HCT116 (cell line): ENCODE results near the gene HPGDS. TPM values are rescaled to one million over a fixed set of nuclear protein-coding genes. Genes with fewer than 3 reads are reported as not detected.

Source experiments
- ATAC-seq: fragments of 200-7000 bp; cut with Tn5 transposase; 2 replicates; pipeline ENCODE4 v1.9.1; 2020; ENCODE audit warnings: mild to moderate bottlenecking, moderate library complexity
- BruUV-seq: library from RNA; stranded (reverse); fragments of 400-500 nt; replicated peaks from 2 replicates; lab custom pipeline; 2021; lab: Mats Ljungman, UMichigan
- CTCF ChIA-PET: fragments of 300-600 bp; sonication (Branson Sonifier 250); formaldehyde crosslinking; loops from one replicate; lab custom pipeline; 2021; ENCODE audit warnings: antibody characterized with exemption; lab: Charles Lee
- POLR2A ChIA-PET: fragments of 300-600, 350-600 bp; sonication (Branson Sonifier 250); formaldehyde crosslinking; loops from one replicate; lab custom pipeline; 2021; ENCODE audit warnings: antibody characterized with exemption; lab: Charles Lee
- RAD21 ChIA-PET, 2 experiments: fragments of 300-600 bp; sonication (Branson Sonifier 250); formaldehyde crosslinking; loops; one replicate each; lab custom pipeline; 2023; ENCODE audit warnings: low total read pairs in 2 of 2; ENCODE audit not compliant: uncharacterized antibody in 2 of 2, unreplicated experiment in 2 of 2, low non-redundant PET in 1 of 2; lab: Charles Lee
- DNase-seq: peaks from one replicate; pipeline ENCODE4 v3.0.0-alpha.2; 2010; ENCODE audit warnings: low read depth, low spot score
- H2AFZ ChIP-seq: fragments of 200-600 bp; shearing (Covaris generic), sonication (generic); 2 replicates; pipeline ENCODE4 v1.6.1; 2017; ENCODE audit warnings: low read depth, mixed run types, mixed read lengths, antibody characterized with exemption, low read length; ENCODE audit not compliant: poor library complexity, severe bottlenecking
- H3K27ac ChIP-seq: 2 replicates; pipeline ENCODE4 v1.5.1; 2012; ENCODE audit warnings: low read depth, low read length
- H3K27me3 ChIP-seq: fragments of 200-600 bp; sonication (generic); 2 replicates; pipeline ENCODE4 v1.6.1; 2016; ENCODE audit warnings: mixed run types, low read length, mixed read lengths; ENCODE audit not compliant: insufficient read depth
- H3K36me3 ChIP-seq, 2 experiments: fragments of 200-500 bp in 1 of 2; fragments of 200-600 bp in 1 of 2; sonication (Bioruptor generic) in 1 of 2; sonication (generic) in 1 of 2; 2 replicates each; pipeline versions ENCODE4 v1.5.1 to v1.6.1; 2014 to 2016; ENCODE audit warnings: low read length in 2 of 2, inconsistent platforms in 1 of 2, mixed read lengths in 1 of 2, mixed run types in 1 of 2; ENCODE audit not compliant: insufficient read depth in 2 of 2, control insufficient read depth in 1 of 2
- H3K4me1 ChIP-seq, 2 experiments: fragments of 200-600 bp in 1 of 2; sonication (generic) in 1 of 2; 2 replicates each; pipeline versions ENCODE4 v1.5.1 to v1.6.1; 2012 to 2017; ENCODE audit warnings: low read length in 2 of 2, inconsistent platforms in 1 of 2, mild to moderate bottlenecking in 1 of 2, mixed read lengths in 1 of 2, mixed run types in 1 of 2, moderate library complexity in 1 of 2; ENCODE audit not compliant: insufficient read depth in 2 of 2, control insufficient read depth in 1 of 2
- H3K4me2 ChIP-seq: fragments of 200-600 bp; sonication (generic); 2 replicates; pipeline ENCODE4 v1.6.1; 2017; ENCODE audit warnings: mixed run types, low read length, mixed read lengths
- H3K4me3 ChIP-seq, 2 experiments: fragments of 200-600 bp in 1 of 2; sonication (generic) in 1 of 2; replicated peaks in 1 of 2; 2 replicates each; pipeline ENCODE4 v1.5.1; 2011 to 2016; ENCODE audit warnings: low read length in 2 of 2, control low read depth in 1 of 2, low read depth in 1 of 2, mild to moderate bottlenecking in 1 of 2, mixed read lengths in 1 of 2, mixed run types in 1 of 2
- H3K79me2 ChIP-seq: fragments of 200-600 bp; sonication (generic); 2 replicates; pipeline ENCODE4 v1.6.1; 2017; ENCODE audit warnings: mild to moderate bottlenecking, mixed run types, low read length, moderate library complexity, mixed read lengths; ENCODE audit not compliant: insufficient read depth
- H3K9ac ChIP-seq: fragments of 200-600 bp; sonication (generic); 2 replicates; pipeline ENCODE4 v1.6.1; 2016; ENCODE audit warnings: low read length, mixed read lengths
- H3K9me2 ChIP-seq: fragments of 200-600 bp; sonication (generic), shearing (Covaris generic); 2 replicates; pipeline ENCODE4 v1.6.1; 2017; ENCODE audit warnings: mixed run types, mild to moderate bottlenecking, moderate library complexity; ENCODE audit not compliant: insufficient read depth
- H3K9me3 ChIP-seq, 2 experiments: fragments of 200-500 bp in 1 of 2; fragments of 200-600 bp in 1 of 2; sonication (Bioruptor generic) in 1 of 2; sonication (generic) in 1 of 2; 2 replicates each; pipeline ENCODE4 v1.6.1; 2014 to 2017; ENCODE audit warnings: low read length in 2 of 2, mixed read lengths in 2 of 2, inconsistent platforms in 1 of 2, low read depth in 1 of 2, mild to moderate bottlenecking in 1 of 2, mixed run types in 1 of 2, moderate library complexity in 1 of 2; ENCODE audit not compliant: control insufficient read depth in 1 of 2, insufficient read depth in 1 of 2
- H4K20me1 ChIP-seq: fragments of 200-600 bp; sonication (generic), shearing (Covaris generic); 2 replicates; pipeline ENCODE4 v1.6.1; 2017; ENCODE audit warnings: mixed run types, mild to moderate bottlenecking, moderate library complexity; ENCODE audit not compliant: insufficient read depth
- CEBPB ChIP-seq: IDR thresholded peaks from 2 replicates; pipeline ENCODE4 v1.6.1; 2012; ENCODE audit warnings: low read depth
- CTCF ChIP-seq, 3 experiments: fragments of 200-600 bp in 1 of 3; sonication (generic) in 1 of 3; IDR thresholded peaks in 2 of 3; conservative IDR thresholded peaks in 1 of 3; 2 replicates each; pipeline ENCODE4 v1.5.1; 2012 to 2017; ENCODE audit warnings: low read depth in 2 of 3, low read length in 2 of 3, antibody characterized with exemption in 1 of 3, borderline replicate concordance in 1 of 3, control low read depth in 1 of 3, mild to moderate bottlenecking in 1 of 3, mixed read lengths in 1 of 3, mixed run types in 1 of 3, moderate library complexity in 1 of 3; ENCODE audit not compliant: insufficient read depth in 1 of 3
- EZH2 ChIP-seq: fragments of 200-600 bp; sonication (generic); IDR thresholded peaks from 2 replicates; pipeline ENCODE4 v1.6.1; 2017; ENCODE audit warnings: antibody characterized with exemption, mixed run types
- JUND ChIP-seq: IDR thresholded peaks from 2 replicates; pipeline ENCODE4 v1.6.1; 2012
- POLR2A ChIP-seq: IDR thresholded peaks from 2 replicates; pipeline ENCODE4 v1.7.0; 2011; ENCODE audit warnings: borderline replicate concordance; ENCODE audit not compliant: insufficient read depth, insufficient read length; ENCODE audit errors: extremely low read depth
- SP1 ChIP-seq: IDR thresholded peaks from 2 replicates; pipeline ENCODE4 v1.6.1; 2012; ENCODE audit warnings: low read depth
- ZBTB33 ChIP-seq: IDR thresholded peaks from 2 replicates; pipeline ENCODE4 v1.6.1; 2011; ENCODE audit warnings: mild to moderate bottlenecking, low read length, moderate library complexity; ENCODE audit not compliant: insufficient replicate concordance; ENCODE audit errors: extremely low read depth
- intact Hi-C: fragments of 100-400 bp; cut with micrococcal nuclease; formaldehyde crosslinking; loops from 2 replicates; pipeline ENCODE4 v1.10.0; 2022
- total RNA-seq: library from RNA; stranded (reverse); gene quantifications from one replicate; pipeline ENCODE4 v1.2.1, GENCODE V29; 2021; ENCODE audit not compliant: unreplicated experiment

The HPGDS gene
- total RNA-seq, 1 experiment from 2014 or later, result not detected

- no peak overlapping the region for H3K4me3 ChIP-seq
- TF ChIP-seq CEBPB (peak; percentile 43; the same call in 1 of the 2 replicates), POLR2A (no peak)
- TF ChIP-seq, all 23 proteins: peak for 1
- Histone ChIP-seq H3K9me3 (no peaks in the 10 kb centered on the region), H3K36me3 (no peaks in the 10 kb centered on the region), H3K4me2 (no peak overlapping the region), H2AFZ (no peak overlapping the region), H3K9ac (no peak overlapping the region), H3K27ac (no peak overlapping the region), H3K27me3 (no peaks in the 10 kb centered on the region), H3K79me2 (no peaks in the 10 kb centered on the region), H4K20me1 (no peaks in the 10 kb centered on the region), H3K9me2 (no peaks in the 10 kb centered on the region), H3K4me1 (no peaks in the 10 kb centered on the region)
- ATAC-seq (no peak), DNase-seq (no peak)
- CTCF ChIA-PET, result no interaction called here
- BruUV-seq, result no TSS peak
- intact Hi-C loops, result no loop called here
- POLR2A ChIA-PET, result no interaction called here
- RAD21 ChIA-PET, result no interaction called here
Observed at GRCh38 chr4:94341481-94342370, 910 bp downstream of the HPGDS start.

GRCh38 chr4:94339779-94340178 is 2.9 kb downstream of the HPGDS start:
- ChIA-PET RAD21 (no interaction called here), POLR2A (no interaction called here), CTCF (interaction anchor here (0.7 kb wide), 1 partner anchor 15 kb away, joined by 3 read pairs; no protein-coding TSS in a partner anchor)
- DNase-seq (no peak), ATAC-seq (no peak)
- Histone ChIP-seq H3K9me3 (no peaks in the 10 kb centered on the region), H3K4me2 (no peak overlapping the region), H3K79me2 (no peaks in the 10 kb centered on the region), H3K4me1 (no peaks in the 10 kb centered on the region), H3K4me3 (no peak overlapping the region), H3K9ac (no peak overlapping the region), H2AFZ (no peak overlapping the region), H3K27ac (no peak overlapping the region), H3K9me2 (no peaks in the 10 kb centered on the region), H3K36me3 (no peaks in the 10 kb centered on the region), H3K27me3 (no peaks in the 10 kb centered on the region), H4K20me1 (no peaks in the 10 kb centered on the region)
- intact Hi-C loops, result no loop called here
- TF ChIP-seq JUND (no peak), ZBTB33 (no peak), EZH2 (no peak), CTCF (IDR thresholded peaks at IDR 0.05 in 2 of 3, conservative IDR thresholded peaks at IDR 0.05 in 1 of 3; ENCODE audit: borderline replicate concordance in 1 of 3, insufficient read depth in 1 of 3, low read depth in 2 of 3, low read length in 2 of 3) (no peak), SP1 (no peak)
- BruUV-seq, result no TSS peak
